GM12891 (cell line): ENCODE results near the gene KRTAP4-3.
"Not testable (repeated sequence)": the region's sequence is repeated elsewhere in the genome, so short reads cannot be mapped to it uniquely, and the experiment has no call there.

Experiments used
- DNase-seq: peaks from one replicate; pipeline ENCODE4 v3.0.0; 2011; ENCODE audit warnings: low spot score; ENCODE audit not compliant: insufficient read length
- FAIRE-seq: peaks from 2 replicates; lab custom pipeline; 2011; peaks lifted over from hg19 to GRCh38; lab: Jason Lieb, UNC
- PAX5 ChIP-seq: IDR thresholded peaks from 2 replicates; pipeline ENCODE4 v1.6.1; 2011; ENCODE audit warnings: low read length, moderate library complexity, mild to moderate bottlenecking; ENCODE audit not compliant: insufficient read depth, severe bottlenecking
- POLR2A ChIP-seq: IDR thresholded peaks from 2 replicates; pipeline ENCODE4 v1.6.1; 2011; ENCODE audit warnings: low read depth, low read length, control low read depth
- POLR2AphosphoS5 ChIP-seq: IDR thresholded peaks from 2 replicates; pipeline ENCODE4 v1.6.1; 2011; ENCODE audit warnings: low read depth, low read length, control low read depth
- POU2F2 ChIP-seq: IDR thresholded peaks from 2 replicates; pipeline ENCODE4 v1.6.1; 2011; ENCODE audit warnings: low read depth, mild to moderate bottlenecking, control low read depth, low read length, moderate library complexity
- SPI1 ChIP-seq: IDR thresholded peaks from 2 replicates; pipeline ENCODE4 v1.6.1; 2011; ENCODE audit warnings: low read depth, low read length, control low read depth
- TAF1 ChIP-seq: IDR thresholded peaks from 2 replicates; pipeline ENCODE4 v1.6.1; 2011; ENCODE audit warnings: low read depth, low read length, control low read depth

Gene KRTAP4-3

GRCh38 chr17:41185001-41185400, 17.0 kb upstream of the KRTAP4-3 start:
- TF ChIP-seq PAX5 (no peak), SPI1 (no peak), TAF1 (no peak), POU2F2 (no peak), POLR2A (no peak), POLR2AphosphoS5 (no peak)
- no peak for FAIRE-seq

GRCh38 chr17:41184480-41184961, 16.5 kb upstream of the KRTAP4-3 start, which contains the start of gene KRTAP4-1:
TSS of gene KRTAP4-1 (minus strand) at chr17:41184911. CDS start at chr17:41184854, 57 bp downstream.
- no peak for DNase-seq
- no peak for FAIRE-seq
- TF ChIP-seq TAF1 (no peak), POLR2AphosphoS5 (no peak), PAX5 (no peak), POLR2A (no peak), SPI1 (no peak), POU2F2 (no peak)

More at GRCh38 chr17:41185001-41185400, 17.0 kb upstream of the KRTAP4-3 start:
- DNase-seq: no peak

DNA sequence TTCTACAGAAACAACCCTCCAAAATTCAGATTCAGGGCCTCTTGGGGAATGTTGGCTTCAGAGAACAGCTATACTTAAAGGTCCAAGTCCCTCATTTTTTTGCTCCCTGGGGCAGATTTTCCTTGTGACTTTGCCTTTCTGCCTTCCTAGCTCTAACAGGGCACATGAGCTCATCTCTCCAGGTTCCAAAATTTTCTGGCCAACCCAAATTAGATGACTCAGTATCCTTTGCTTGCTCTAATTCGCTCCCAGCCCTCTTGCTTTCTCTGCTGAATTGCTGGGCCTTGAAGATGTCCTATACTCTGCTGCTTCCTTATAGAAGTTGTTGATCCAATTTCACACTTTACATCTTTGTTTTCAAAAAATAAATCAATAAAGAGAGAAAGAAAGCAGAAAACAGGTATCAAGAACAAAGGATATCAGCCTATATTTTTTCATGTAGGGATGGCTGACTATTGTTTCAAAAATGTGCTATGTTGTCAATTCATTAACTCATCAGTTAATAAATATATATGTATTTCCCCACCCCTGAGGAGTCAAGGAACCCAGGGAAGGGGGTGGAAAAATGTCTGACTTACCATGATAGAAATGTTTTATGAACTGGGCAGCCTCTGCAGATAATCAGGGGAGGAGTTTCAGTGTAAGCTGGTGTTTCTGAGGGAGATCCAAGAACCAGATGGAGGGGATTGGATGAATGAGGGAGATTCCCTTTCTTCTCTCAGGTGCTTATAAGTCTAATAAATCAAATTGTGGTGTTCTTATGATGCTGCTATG, 11.0 kb upstream of the KRTAP4-3 start:
- no peak for TF ChIP-seq TAF1
- no peak for TF ChIP-seq POLR2A
- no peak for TF ChIP-seq POU2F2
- DNase-seq (no peak), FAIRE-seq (no peak)

DNA sequence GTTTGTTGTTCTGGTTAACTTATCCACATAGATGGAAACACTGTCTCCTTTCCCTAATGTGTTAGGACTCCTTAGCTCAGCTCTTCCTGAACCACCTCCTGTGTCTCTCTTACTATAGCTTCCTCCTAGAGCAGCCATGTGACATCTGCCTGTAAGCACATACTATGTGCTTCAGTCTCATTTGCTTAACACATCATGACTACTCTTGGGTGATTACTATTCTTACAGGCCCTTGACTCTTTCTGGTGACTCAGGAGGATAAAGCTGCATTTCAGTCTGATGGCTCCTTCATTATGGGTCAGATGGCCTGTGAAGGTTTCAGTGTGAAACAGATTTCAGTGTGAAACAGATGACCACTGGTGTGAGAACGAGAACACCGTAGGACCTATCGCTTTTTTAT, 10.3 kb upstream of the KRTAP4-3 start:
- TF ChIP-seq SPI1 (no peak), POLR2AphosphoS5 (no peak), POU2F2 (no peak), POLR2A (no peak), TAF1 (no peak), PAX5 (no peak)
- DNase-seq (no peak), FAIRE-seq (no peak)

DNA sequence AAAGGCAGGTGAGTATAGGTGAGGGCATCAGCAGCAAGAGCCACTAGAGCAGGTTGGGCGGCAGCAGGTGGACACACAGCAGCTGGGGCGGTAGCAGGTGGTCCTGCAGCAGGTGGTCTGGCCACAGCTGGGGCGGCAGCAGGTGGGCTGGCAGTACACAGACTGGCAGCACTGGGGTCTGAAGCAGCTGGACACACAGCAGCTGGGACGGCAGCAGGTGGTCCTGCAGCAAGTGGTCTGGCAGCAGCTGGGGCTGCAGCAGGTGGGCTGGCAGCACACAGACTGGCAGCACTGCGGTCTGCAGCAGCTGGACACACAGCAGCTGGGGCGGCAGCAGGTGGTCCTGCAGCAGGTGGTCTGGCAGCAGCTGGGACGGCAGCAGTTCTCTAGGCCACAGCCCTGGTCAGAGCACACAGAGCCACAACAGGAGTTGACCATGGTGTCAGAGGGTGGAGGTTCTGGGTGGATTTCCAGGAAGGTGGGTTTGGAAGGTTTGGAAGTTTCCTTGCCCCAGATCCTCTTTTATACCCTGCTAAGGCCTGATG, 9.8 kb upstream of the KRTAP4-3 start, which contains the start of gene KRTAP4-2:
Gene KRTAP4-2, minus strand, starts transcription at position 495 of the 545 bp plus-strand sequence. Its CDS starts 57 bp downstream, at position 438.
- no peak for FAIRE-seq
- TF ChIP-seq POLR2AphosphoS5 (no peak), TAF1 (no peak), SPI1 (no peak), POLR2A (no peak), PAX5 (no peak), POU2F2 (no peak)

GRCh38 chr17:41176744-41177387, 8.8 kb upstream of the KRTAP4-3 start:
- FAIRE-seq: no peak
- TF ChIP-seq POLR2AphosphoS5: no peak
- no peak for TF ChIP-seq PAX5
- no peak for TF ChIP-seq TAF1
- peak; percentile 88 for TF ChIP-seq SPI1
- no peak for DNase-seq

More for the DNA sequence above, 9.8 kb upstream of the KRTAP4-3 start, which contains the start of gene KRTAP4-2:
- DNase-seq: no peak

GRCh38 chr17:41171886-41172285, 3.9 kb upstream of the KRTAP4-3 start:
- TF ChIP-seq SPI1: no peak
- TF ChIP-seq POU2F2: no peak
- TF ChIP-seq TAF1: no peak
- TF ChIP-seq POLR2AphosphoS5: no peak
- no peak for TF ChIP-seq PAX5
- no peak for TF ChIP-seq POLR2A
- DNase-seq (no peak), FAIRE-seq (no peak)

DNA sequence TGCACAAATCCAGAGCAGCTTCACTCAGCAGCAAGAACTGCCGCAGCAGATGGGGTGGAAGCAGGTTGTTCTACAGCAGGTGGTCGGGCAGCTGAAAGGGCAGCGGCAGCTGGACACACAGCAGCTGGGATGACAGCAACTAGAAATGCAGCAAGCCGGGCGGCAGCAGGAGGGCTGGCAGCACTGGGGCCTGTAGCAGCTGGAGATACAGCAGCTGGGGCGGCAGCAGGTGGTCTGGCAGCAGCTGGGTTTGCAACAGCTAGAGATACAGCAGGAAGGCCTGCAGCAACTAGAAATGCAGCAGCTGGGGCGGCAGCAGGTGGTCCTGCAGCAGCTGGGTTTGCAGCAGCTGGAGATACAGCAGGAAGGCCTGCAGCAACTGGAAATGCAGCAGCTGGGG, 460 bp downstream of the KRTAP4-3 start:
- FAIRE-seq (no peak), DNase-seq (no peak)
- TF ChIP-seq POU2F2 (no peak), PAX5 (no peak), POLR2AphosphoS5 (no peak), POLR2A (no peak), TAF1 (no peak), SPI1 (no peak)

- FAIRE-seq (no peak), DNase-seq (no peak)
- no peak for TF ChIP-seq SPI1
- no peak for TF ChIP-seq TAF1
Measured at GRCh38 chr17:41163828-41164227, 4.2 kb downstream of the KRTAP4-3 start.

- no peak for DNase-seq
- no peak for FAIRE-seq
Measured at GRCh38 chr17:41160648-41161047, 7.4 kb downstream of the KRTAP4-3 start, which contains the start of gene KRTAP4-4. TSS of gene KRTAP4-4 (minus strand) at chr17:41160748. CDS start at chr17:41160691, 57 bp downstream.

GRCh38 chr17:41160190-41160589, 7.8 kb downstream of the KRTAP4-3 start:
- FAIRE-seq, DNase-seq: not testable (repeated sequence)

More at GRCh38 chr17:41160648-41161047, 7.4 kb downstream of the KRTAP4-3 start, which contains the start of gene KRTAP4-4:
- no peak for TF ChIP-seq POLR2A
